Limb (tissue), 2 donors: Measurements from ENCODE around the gene IZUMO2.
"Not testable (repeated sequence)": the region's sequence is repeated elsewhere in the genome, so short reads cannot be mapped to it uniquely, and the experiment has no call there.

ENCODE experiments used
- DNase-seq, 2 donors: peaks; one replicate each; pipeline ENCODE4 v3.0.0-alpha.2; 2016; ENCODE audit errors: extremely low spot score in 2 of 2

The IZUMO2 gene

GRCh38 chr19:50184196-50184595, 21.1 kb upstream of the IZUMO2 start:
- no peak for DNase-seq

GRCh38 chr19:50181121-50181520, 18.0 kb upstream of the IZUMO2 start:
- DNase-seq, result no peak

- DNase-seq, result peak in 1 of 2 donors; percentile 34
Observed at GRCh38 chr19:50178859-50179537, 15.9 kb upstream of the IZUMO2 start.

GRCh38 chr19:50178320-50178719, 15.2 kb upstream of the IZUMO2 start:
- DNase-seq, result no peak

DNA sequence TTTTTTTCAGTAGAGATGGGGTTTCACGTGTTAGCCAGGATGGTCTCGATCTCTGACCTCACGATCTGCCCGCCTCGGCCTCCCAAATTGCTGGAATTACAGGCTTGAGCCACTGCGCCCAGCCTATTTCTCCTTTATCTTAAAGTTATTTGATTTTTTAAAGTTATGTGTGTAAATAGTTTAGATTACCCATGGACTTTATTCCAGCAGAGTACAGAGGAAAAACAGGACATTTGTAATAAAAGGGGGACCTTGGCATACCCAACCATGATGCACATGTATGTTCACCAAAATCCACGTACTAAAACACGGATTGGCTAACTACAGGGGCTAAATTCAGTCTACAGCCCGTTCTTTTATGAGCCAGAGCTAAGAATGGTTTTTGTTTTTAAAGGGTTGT, 13.7 kb upstream of the IZUMO2 start:
- DNase-seq, result no peak

DNA sequence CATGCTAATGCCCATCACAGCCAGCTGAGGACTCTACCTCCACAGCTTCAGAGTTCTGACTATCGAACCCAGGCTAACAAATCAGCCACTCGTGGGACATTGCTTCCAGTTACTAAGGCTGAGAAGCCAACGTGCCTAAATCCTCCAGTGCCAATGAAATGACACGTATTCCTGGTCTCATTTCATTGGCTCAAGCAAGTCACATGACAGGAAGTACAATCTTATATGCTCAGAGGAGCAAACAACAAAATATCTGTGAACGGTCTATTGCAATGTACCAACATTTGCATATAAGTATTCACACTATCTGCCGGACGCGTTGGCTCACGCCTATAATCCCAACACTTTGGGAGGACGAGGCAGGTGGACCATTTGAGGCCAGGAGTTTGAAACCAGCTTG, 12.8 kb upstream of the IZUMO2 start:
- DNase-seq, result no peak

GRCh38 chr19:50174100-50174793, 11.2 kb upstream of the IZUMO2 start:
- no peak for DNase-seq

GRCh38 chr19:50173127-50173526, 10.0 kb upstream of the IZUMO2 start:
- DNase-seq, result no peak

GRCh38 chr19:50172726-50173125, 9.6 kb upstream of the IZUMO2 start:
- DNase-seq, result no peak

DNA sequence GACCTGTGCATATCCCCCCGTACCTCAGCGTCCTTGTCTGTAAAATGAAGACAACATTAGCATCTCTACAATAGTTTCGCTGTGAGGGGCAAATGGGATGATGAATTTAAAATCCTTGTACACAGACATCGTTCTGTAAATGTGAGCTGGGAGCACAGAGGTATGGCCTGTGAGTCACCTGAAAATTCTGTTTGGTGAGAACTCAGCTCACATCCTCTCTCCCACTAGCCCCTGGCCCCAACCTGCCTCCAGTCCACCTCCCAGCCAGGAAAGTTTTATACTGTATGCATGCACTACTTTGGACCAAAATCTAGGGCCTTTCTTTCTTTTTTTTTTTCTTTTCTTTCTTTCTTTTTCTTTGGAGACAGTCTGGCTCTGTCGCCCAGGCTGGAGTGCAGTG, 8.7 kb upstream of the IZUMO2 start:
- DNase-seq, result no peak

DNA sequence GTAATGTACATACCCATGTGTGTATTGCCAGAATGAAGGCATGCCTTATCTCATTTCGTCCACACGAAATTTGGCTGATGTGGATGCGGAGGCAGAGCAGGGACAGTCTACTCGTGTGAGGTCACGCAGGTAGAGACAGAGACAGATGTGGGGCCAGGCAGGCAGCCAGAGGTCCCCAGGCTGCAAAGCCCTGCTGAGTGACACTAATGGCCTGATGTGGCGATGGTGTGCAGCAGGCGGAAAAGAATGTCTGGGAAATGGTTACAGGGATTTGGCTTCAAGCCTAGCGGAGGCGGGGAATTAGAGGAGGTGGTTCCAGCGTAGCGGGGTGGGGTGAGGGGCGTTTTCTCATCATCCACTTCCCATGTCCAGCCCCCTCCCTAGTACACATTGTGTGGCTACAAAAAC, 4.2 kb upstream of the IZUMO2 start:
- DNase-seq, result peak; percentile 56 to 77

DNA sequence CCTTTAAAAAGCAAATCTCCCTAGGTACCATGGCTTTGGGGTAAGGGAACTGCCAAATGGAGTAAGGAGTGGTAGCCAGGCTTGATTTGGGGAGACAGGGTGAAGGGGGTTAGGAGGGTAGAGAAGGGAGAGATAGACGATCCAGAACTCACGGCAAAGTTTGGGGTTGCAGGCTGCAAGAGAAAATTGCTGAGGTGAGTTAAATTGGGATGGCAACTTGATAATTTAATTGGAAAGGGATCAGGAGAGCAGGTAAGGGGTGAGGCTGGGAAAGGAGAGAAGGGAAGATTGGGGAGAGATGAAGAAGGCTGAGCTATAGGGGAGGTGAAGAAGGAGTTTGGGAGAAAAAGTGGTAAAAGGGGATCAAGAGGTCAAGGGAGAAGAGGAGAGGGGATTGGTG, 4.0 kb downstream of the IZUMO2 start:
- no peak for DNase-seq

GRCh38 chr19:50158577-50158976, 4.5 kb downstream of the IZUMO2 start:
- DNase-seq, result no peak

DNA sequence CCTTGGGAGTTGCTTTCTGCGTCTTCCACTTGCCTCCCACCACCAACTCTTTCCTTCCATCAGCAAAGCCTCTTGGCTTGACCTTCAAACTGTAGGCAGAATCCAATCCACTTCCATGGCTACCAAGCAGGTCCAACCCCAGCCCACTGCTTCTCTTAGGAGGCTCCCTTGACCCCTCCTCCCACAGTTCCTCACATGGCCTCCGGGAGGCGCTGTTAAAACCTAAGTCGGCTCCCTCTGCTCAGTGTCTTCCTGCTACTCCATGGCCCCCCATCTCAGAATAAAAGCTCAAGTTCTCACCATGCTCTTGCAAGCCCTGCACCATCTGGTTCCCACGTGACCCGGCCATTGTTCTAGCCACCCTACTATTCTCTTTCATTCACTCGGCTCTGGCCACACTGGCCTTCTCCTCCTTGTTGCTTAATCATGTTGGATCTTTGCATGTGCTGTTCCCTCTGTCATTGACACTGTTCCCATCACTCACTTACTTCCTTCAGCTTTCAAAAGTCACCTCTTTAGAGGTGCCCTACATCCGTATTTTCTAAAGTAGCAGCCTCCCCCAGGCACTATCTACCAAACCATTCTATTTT, 7.5 kb downstream of the IZUMO2 start:
- no peak for DNase-seq

GRCh38 chr19:50154529-50154928, 8.6 kb downstream of the IZUMO2 start:
- no peak for DNase-seq

DNA sequence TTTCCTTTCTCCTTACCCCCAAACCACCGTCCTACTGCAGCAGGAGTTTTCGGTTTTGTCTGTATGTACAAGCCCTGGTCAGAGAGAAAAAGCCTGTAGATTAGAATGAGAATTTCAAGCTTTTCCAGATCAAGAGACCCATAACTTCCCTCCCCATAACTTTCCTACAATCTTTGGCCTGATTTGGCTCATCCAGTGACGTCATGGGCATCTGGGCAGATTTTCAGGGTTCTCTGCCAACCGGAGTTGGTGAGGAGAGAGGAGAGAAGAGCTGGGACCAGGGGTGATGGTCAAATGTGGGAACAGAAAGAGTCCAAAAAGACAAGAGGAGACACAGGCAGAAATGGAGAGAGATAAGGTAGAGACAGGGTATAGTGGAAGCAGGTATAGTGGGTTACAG, 10.5 kb downstream of the IZUMO2 start:
- no peak for DNase-seq

DNA sequence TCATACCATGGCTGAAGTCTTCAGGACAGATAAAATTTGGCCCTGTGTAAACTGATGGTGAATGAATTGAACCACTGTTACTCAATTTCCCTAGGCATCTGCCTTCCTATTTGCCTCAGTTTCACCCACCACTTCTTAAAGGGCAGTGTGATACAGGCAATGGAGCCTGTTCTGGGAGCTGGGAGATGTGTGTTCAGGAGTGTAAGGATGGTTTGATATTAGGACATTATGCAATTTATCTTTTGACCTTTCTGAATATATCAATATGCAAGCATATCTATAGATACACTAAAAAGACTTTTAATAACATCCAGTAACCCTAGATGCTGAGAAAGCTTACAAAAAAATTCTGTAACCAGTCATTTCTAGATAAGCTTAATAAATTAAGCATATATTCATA, 14.6 kb downstream of the IZUMO2 start:
- no peak for DNase-seq

DNA sequence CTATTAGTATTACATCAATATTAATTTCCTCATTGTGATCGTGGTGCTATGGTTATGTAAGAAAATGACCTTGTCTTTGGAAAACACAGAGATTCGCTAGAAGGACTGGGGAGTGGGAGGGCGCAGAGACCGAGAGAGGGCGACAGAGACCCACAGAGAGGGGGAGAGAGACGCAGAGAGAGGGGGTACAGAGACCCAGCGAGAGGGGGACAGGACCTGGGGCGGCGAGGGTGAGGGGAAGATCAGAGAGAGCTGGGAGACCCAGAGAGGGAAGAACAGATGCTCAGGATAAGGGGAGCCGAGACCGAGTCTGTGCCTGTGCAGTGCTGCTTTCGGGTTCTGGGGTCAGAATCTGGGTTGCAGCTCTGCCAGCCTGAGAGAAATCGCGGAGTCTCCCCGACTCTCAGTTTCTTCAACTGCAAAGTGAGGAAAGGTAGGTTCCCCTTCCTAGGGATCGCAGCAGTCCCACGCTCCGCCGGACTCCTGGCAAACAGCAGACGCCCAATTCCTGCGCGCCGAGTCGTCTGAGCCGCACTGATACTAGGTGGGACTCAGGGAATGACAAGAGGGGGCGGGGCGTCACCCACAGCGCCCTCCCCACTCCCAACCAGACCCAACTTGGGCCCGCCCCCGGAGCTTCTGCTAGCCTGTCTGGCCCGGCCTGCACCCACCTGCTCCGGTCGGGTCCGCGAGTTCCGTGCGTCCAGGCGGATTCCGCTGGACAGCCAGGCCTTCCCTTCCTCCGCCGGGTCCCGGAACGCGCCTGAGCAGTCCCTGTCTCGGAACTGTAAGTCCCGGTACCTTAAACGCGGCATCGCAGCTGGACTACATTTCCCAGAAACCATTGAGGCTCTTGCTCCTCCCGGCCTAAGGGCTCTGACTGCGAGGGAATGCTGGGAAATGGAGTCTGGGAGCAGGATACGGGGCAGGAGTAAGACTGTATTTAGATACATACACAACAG, 15.3 kb downstream of the IZUMO2 start:
- peak; percentile 93 for DNase-seq

DNA sequence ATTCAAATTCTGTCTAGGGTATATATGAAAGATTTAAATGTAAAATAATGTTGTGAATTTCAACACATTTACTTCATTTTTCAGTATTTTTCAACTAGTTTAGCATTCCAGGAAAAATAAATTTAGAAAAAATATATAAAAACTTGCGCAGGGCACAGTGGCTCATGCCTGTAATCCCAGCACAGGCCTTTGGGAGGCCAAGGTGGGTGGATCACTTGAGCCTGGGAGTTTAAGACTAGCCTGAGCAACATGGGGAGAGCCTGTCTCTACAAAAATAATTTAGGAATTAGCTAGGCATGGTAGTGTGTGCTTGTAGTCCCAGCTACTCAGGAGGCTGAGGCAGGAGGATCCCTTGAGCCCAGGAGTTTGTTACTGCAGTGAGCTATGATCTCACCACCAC, 21.2 kb downstream of the IZUMO2 start:
- not testable (repeated sequence) for DNase-seq

GRCh38 chr19:50140118-50140845, 22.8 kb downstream of the IZUMO2 start:
- DNase-seq, result not testable (repeated sequence)
